ENCODE data around the gene LBR.

Gene LBR

DNA sequence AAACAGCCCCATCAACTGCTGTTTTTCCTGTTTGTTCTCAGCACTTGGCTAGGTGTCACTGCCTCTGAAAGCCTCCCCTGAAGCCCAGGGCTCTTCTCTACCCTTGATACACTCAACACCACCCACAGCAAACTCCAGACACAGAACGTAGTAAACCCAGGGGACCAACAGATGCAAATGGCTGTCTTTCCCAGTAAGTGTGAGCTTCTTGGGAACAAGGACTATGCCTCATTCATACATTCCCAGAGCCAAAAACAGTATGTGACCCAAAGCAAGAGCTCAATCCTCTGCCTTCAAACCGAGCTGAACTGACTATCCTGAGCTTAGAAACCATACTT, 4.4 kb downstream of the LBR start:
- no peaks in the 10 kb centered on the region for H3K27me3 ChIP-seq
- H3K27ac ChIP-seq: peak overlapping the region; percentile 98
- H3K36me3 ChIP-seq: peaks cover 43% of the 10 kb centered on the region
- no peaks in the 10 kb centered on the region for H3K9me3 ChIP-seq
- H3K4me3 ChIP-seq (ENCODE audit: low read depth in 1 of 2, low read length in 1 of 2): peak overlapping the region; percentile 21 to 96
- peaks cover 64 to 88% of the 10 kb centered on the region in 2 experiments for H3K4me1 ChIP-seq (ENCODE audit: control insufficient read depth in 1 of 2, insufficient read depth in 1 of 2, low read depth in 1 of 2, low read length in 1 of 2)
- TF ChIP-seq, protein P1, sequence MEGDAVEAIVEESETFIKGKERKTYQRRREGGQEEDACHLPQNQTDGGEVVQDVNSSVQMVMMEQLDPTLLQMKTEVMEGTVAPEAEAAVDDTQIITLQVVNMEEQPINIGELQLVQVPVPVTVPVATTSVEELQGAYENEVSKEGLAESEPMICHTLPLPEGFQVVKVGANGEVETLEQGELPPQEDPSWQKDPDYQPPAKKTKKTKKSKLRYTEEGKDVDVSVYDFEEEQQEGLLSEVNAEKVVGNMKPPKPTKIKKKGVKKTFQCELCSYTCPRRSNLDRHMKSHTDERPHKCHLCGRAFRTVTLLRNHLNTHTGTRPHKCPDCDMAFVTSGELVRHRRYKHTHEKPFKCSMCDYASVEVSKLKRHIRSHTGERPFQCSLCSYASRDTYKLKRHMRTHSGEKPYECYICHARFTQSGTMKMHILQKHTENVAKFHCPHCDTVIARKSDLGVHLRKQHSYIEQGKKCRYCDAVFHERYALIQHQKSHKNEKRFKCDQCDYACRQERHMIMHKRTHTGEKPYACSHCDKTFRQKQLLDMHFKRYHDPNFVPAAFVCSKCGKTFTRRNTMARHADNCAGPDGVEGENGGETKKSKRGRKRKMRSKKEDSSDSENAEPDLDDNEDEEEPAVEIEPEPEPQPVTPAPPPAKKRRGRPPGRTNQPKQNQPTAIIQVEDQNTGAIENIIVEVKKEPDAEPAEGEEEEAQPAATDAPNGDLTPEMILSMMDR (IDR thresholded peaks at IDR 0.05): no peak

DNA sequence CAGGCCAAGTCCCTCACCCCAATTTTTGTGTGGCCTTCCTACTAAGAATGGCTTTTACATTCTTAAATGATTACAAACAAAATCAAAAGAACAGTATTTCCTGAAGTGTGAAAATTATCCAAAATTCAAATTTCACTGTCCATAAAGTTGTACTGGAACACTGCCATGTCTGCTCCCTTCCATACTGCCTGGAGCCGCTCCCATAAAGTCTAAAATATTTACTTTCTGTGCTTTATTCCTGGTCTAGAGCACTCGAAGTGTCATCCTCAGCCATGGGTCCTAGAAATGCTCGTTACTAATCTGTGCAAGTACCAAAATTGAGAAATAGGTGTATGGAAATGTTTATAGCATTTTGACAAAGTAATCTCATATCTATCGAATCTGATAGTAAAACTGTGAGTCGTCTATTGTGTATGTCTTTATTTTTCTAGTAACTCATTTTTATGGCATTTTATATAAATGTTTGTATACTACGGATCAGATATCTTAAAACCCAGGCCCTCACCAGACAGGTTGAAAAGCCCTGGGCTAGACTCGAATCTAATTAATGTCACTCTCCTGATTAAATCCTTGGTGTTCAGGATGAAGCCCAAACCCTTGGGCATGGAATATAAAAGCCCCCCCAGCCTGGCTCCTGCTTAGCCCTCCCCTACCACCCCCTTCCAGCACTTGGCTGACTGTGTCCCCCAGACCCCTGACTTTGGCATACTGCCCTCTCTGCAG, 4.9 kb downstream of the LBR start:
- TF ChIP-seq, protein P1 (IDR thresholded peaks at IDR 0.05): no peak
- no peaks in the 10 kb centered on the region for H3K27me3 ChIP-seq
- H3K4me3 ChIP-seq (ENCODE audit: low read depth in 1 of 2, low read length in 1 of 2): peak overlapping the region; percentile 46 to 96
- H3K4me1 ChIP-seq (ENCODE audit: control insufficient read depth in 1 of 2, insufficient read depth in 1 of 2, low read depth in 1 of 2, low read length in 1 of 2): peaks cover 62 to 87% of the 10 kb centered on the region in 2 experiments
- peaks cover 48% of the 10 kb centered on the region for H3K36me3 ChIP-seq
- peak overlapping the region; percentile 98 for H3K27ac ChIP-seq
- no peaks in the 10 kb centered on the region for H3K9me3 ChIP-seq

DNA sequence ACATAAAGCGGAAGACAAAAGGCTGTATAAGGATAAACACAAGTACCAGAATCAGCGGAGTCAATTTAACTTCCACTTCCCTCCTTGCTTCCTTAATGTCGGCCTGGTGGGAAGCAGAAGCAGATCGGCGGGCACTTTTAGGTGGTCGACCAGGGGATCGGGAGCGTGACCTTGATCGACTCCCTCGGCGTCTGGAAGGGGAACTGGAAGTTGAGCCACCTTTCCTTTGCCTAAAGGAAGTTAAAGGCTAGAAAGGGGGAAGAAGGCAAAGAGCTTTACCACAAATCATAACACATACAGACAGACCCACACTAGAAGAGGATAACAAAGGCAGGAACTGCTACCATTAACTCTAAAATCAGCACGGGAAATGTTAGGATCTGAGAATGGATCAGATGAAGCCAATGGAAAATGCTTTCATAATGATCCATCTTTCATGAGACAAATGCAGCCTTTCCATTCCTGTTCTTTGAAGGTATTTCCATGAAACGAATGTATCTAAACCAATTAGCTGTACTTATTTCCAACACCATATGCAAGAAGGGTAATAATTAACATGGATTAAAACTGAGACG, 5.7 kb downstream of the LBR start:
- H3K9me3 ChIP-seq: no peaks in the 10 kb centered on the region
- peaks cover 56% of the 10 kb centered on the region for H3K36me3 ChIP-seq
- H3K27ac ChIP-seq: peak overlapping the region; percentile 98
- peaks cover 69 to 95% of the 10 kb centered on the region in 2 experiments for H3K4me1 ChIP-seq (ENCODE audit: control insufficient read depth in 1 of 2, insufficient read depth in 1 of 2, low read depth in 1 of 2, low read length in 1 of 2)
- TF ChIP-seq, protein P1 (IDR thresholded peaks at IDR 0.05): no peak
- no peaks in the 10 kb centered on the region for H3K27me3 ChIP-seq
- H3K4me3 ChIP-seq (ENCODE audit: low read depth in 1 of 2, low read length in 1 of 2): peak overlapping the region; percentile 46 to 96

DNA sequence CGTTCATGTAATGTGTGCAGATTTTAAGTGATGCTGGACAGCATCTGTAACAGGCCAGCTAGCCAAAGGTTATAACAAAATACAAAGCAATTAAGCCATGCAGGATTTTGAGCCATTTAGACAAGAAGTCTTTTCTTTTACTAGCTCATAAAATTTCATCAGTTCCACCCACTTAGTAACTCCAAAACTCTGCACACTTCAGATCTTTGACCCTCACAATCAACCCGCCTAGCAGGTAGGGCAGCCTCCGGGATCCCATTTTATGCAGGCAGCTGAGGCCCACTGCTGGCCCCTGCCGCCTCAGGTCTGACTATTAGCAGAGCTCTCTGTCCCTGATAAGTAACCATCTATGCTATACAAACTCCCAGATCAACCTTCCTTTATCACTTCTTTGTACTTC, 9.2 kb downstream of the LBR start:
- peak overlapping the region; percentile 55 for H3K27ac ChIP-seq
- no peak overlapping the region for H3K4me3 ChIP-seq (ENCODE audit: low read depth in 1 of 2, low read length in 1 of 2)
- H3K36me3 ChIP-seq: peaks cover 91% of the 10 kb centered on the region
- no peaks in the 10 kb centered on the region for H3K27me3 ChIP-seq
- H3K9me3 ChIP-seq: no peaks in the 10 kb centered on the region
- peaks cover 74 to 94% of the 10 kb centered on the region in 2 experiments for H3K4me1 ChIP-seq (ENCODE audit: control insufficient read depth in 1 of 2, insufficient read depth in 1 of 2, low read depth in 1 of 2, low read length in 1 of 2)
- TF ChIP-seq, protein P1 (IDR thresholded peaks at IDR 0.05): no peak

DNA sequence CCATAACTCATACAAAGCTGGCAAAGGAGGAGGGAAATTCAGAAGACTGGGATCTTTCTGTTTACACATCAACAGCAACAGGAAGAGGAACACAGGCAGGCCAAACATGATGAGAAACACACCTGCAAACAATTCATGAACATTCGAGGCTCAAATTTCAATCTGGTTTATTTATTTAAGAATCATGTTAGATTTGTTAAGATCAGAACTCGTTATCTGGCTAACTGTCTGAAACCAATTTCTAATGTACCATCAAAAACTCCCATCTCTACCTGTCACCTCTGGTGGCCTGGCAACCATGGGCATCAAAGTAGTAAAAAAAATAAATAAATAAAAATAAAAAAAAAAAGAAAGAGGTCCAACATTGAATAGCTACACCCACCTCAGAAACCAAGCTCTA, 9.8 kb downstream of the LBR start:
- H3K27ac ChIP-seq: peak overlapping the region; percentile 29
- TF ChIP-seq, protein P1 (IDR thresholded peaks at IDR 0.05): no peak
- peaks cover 91% of the 10 kb centered on the region for H3K36me3 ChIP-seq

More for the DNA sequence above, 9.8 kb downstream of the LBR start:
- Histone ChIP-seq H3K4me3 (ENCODE audit: low read depth in 1 of 2, low read length in 1 of 2) (no peak overlapping the region), H3K4me1 (ENCODE audit: control insufficient read depth in 1 of 2, insufficient read depth in 1 of 2, low read depth in 1 of 2, low read length in 1 of 2) (peaks cover 68 to 89% of the 10 kb centered on the region in 2 experiments), H3K9me3 (no peaks in the 10 kb centered on the region), H3K27me3 (no peaks in the 10 kb centered on the region)
